HepG2 (cell line): ENCODE results near the gene ZFX. TPM values are rescaled to one million over a fixed set of nuclear protein-coding genes. Genes with fewer than 3 reads are reported as not detected.

Experiments
- AKAP8 ChIP-seq: sonication (generic); formaldehyde crosslinking; IDR thresholded peaks from 2 replicates; pipeline ENCODE4 v1.5.1; 2020; ENCODE audit warnings: mild to moderate bottlenecking, missing genetic modification reagents
- ARID3A ChIP-seq: IDR thresholded peaks from 2 replicates; pipeline ENCODE4 v1.6.1; 2012; ENCODE audit warnings: low read depth, low read length, improper control_type of control experiment
- EP300 ChIP-seq, 3 experiments: sonication (generic) in 1 of 3; formaldehyde crosslinking in 1 of 3; IDR thresholded peaks; 2 replicates each; pipeline versions ENCODE4 v1.5.1 to v1.6.1; 2011 to 2020; ENCODE audit warnings: low read depth in 2 of 3, low read length in 2 of 3, borderline replicate concordance in 1 of 3, improper control_type of control experiment in 1 of 3, mild to moderate bottlenecking in 1 of 3, missing genetic modification reagents in 1 of 3, moderate library complexity in 1 of 3
- GPN1 ChIP-seq: sonication (generic); formaldehyde crosslinking; IDR thresholded peaks from 2 replicates; pipeline ENCODE4 v1.5.1; 2020; ENCODE audit warnings: missing genetic modification reagents, borderline replicate concordance
- IRF1 ChIP-seq: sonication (generic); formaldehyde crosslinking; IDR thresholded peaks from 2 replicates; pipeline ENCODE4 v1.4.0; 2020; ENCODE audit warnings: low read depth, mild to moderate bottlenecking, missing genetic modification reagents
- KLF12 ChIP-seq: sonication (generic); formaldehyde crosslinking; IDR thresholded peaks from 2 replicates; pipeline ENCODE4 v1.4.0; 2020; ENCODE audit warnings: missing genetic modification reagents, borderline replicate concordance
- KMT2A ChIP-seq: sonication (generic); formaldehyde crosslinking; IDR thresholded peaks from 2 replicates; pipeline ENCODE4 v1.4.0; 2020; ENCODE audit warnings: missing genetic modification reagents
- MATR3 ChIP-seq: sonication (generic); formaldehyde crosslinking; IDR thresholded peaks from 2 replicates; pipeline ENCODE4 v1.4.0; 2020; ENCODE audit warnings: missing genetic modification reagents
- REPIN1 ChIP-seq: sonication (generic); formaldehyde crosslinking; IDR thresholded peaks from 2 replicates; pipeline ENCODE4 v1.8.0; 2022; ENCODE audit warnings: missing genetic modification reagents, low read depth, mild to moderate bottlenecking, borderline replicate concordance
- ZBTB33 ChIP-seq: sonication (generic); formaldehyde crosslinking; IDR thresholded peaks from 2 replicates; pipeline ENCODE4 v1.4.0; 2020; ENCODE audit warnings: missing genetic modification reagents
- ZBTB40 ChIP-seq, 2 experiments: fragments of 450-650 bp in 1 of 2; sonication (generic) in 1 of 2; formaldehyde crosslinking in 1 of 2; IDR thresholded peaks; 2 replicates each; pipeline versions ENCODE4 v1.6.1 to v1.8.0; 2016 to 2022; ENCODE audit warnings: antibody characterized with exemption in 1 of 2, mild to moderate bottlenecking in 1 of 2, missing genetic modification reagents in 1 of 2
- ZC3H4 ChIP-seq: sonication (generic); formaldehyde crosslinking; IDR thresholded peaks from 2 replicates; pipeline ENCODE4 v1.4.0; 2020; ENCODE audit warnings: missing genetic modification reagents, borderline replicate concordance
- ZNF292 ChIP-seq: sonication (generic); formaldehyde crosslinking; IDR thresholded peaks from 2 replicates; pipeline ENCODE4 v1.8.1; 2022; ENCODE audit warnings: mild to moderate bottlenecking, low read depth, missing genetic modification reagents, borderline replicate concordance
- ZNF790 ChIP-seq: sonication (generic); formaldehyde crosslinking; IDR thresholded peaks from 2 replicates; pipeline ENCODE4 v1.8.0; 2022; ENCODE audit warnings: missing genetic modification reagents, mild to moderate bottlenecking, borderline replicate concordance
- ZSCAN9 ChIP-seq: IDR thresholded peaks from 2 replicates; pipeline ENCODE4 v1.6.1; 2016; ENCODE audit warnings: borderline replicate concordance
- polyA plus RNA-seq, 8 experiments: library from polyadenylated mRNA; depleted of rRNA in 3 of 8; stranded (reverse) in 7 of 8; unstranded in 1 of 8; fragments of >200 nt; fragmentation: Illumina TruSeq in 4 of 8; extraction: Trizol in 4 of 8; gene quantifications; 2 replicates each; pipeline versions ENCODE4 v1.2.1 to v1.2.3, GENCODE V29; 2011 to 2016; ENCODE audit warnings: low read depth in 4 of 8, missing spikeins in 1 of 8, mixed read lengths in 1 of 8; ENCODE audit not compliant: insufficient read depth in 1 of 8
- total RNA-seq, 5 experiments: library from RNA; depleted of rRNA; stranded (reverse); fragments of >200 nt; fragmentation: Illumina TruSeq; extraction: Trizol; gene quantifications; 2 replicates each; pipeline ENCODE4 v1.2.3, GENCODE V29; 2016; ENCODE audit warnings: low read depth in 1 of 5

The ZFX gene
- total and polyA plus RNA-seq, 2 of the 13 experiments (the other 11 are each of a cell fraction or from before 2014, with no cell fraction given): 13.8 to 37.3 TPM

GRCh38 chrX:24253030-24253429, 103.5 kb downstream of the ZFX start (continued):
- TF ChIP-seq IRF1 (CRISPR knock-in tag): no peak
- TF ChIP-seq REPIN1: no peak
- no peak for TF ChIP-seq KMT2A (CRISPR knock-in tag)
- no peak for TF ChIP-seq MATR3 (CRISPR knock-in tag)
- no peak for TF ChIP-seq GPN1 (CRISPR knock-in tag)
- 0 out of 2 replicates have a peak, but pooled peaks have one; percentile 54 for TF ChIP-seq ARID3A
- no peak for TF ChIP-seq ZBTB33 (CRISPR knock-in tag)
- TF ChIP-seq ZBTB40 (IDR thresholded peaks at IDR 0.05): no peak
- TF ChIP-seq ZBTB40 (CRISPR knock-in tag; IDR thresholded peaks at IDR 0.05): no peak
- TF ChIP-seq ZSCAN9 (CRISPR knock-in tag): no peak
- TF ChIP-seq ZNF790: no peak
- TF ChIP-seq EP300 (IDR thresholded peaks at IDR 0.05; ENCODE audit: low read depth in 2 of 2, low read length in 2 of 2): 0 out of 4 replicates have a peak, but pooled peaks of 1 of the 2 experiments have one; percentile 23
- TF ChIP-seq EP300 (CRISPR knock-in tag; IDR thresholded peaks at IDR 0.05; ENCODE audit: borderline replicate concordance): no peak
- no peak for TF ChIP-seq KLF12
- TF ChIP-seq ZNF292 (CRISPR knock-in tag): peak; percentile 35; the same call in 1 of the 2 replicates
- TF ChIP-seq AKAP8: no peak
- no peak for TF ChIP-seq ZC3H4 (CRISPR knock-in tag)
